Keratinocyte (primary cell): ENCODE data around the gene MPO. TPM values are rescaled to one million over a fixed set of nuclear protein-coding genes. Genes with fewer than 3 reads are reported as not detected.

Source experiments
- DNase-seq: peaks from one replicate; pipeline ENCODE4 v3.0.0-alpha.2; 2011; ENCODE audit warnings: low read depth, missing footprints, low spot score
- FAIRE-seq: peaks from 2 replicates; lab custom pipeline; 2011; peaks lifted over from hg19 to GRCh38; lab: Jason Lieb, UNC
- H2AFZ ChIP-seq: 2 replicates; pipeline ENCODE4 v1.6.0; 2012; ENCODE audit warnings: low read length, control low read depth, inconsistent platforms; ENCODE audit not compliant: control insufficient read depth
- H3K27ac ChIP-seq: 2 replicates; pipeline ENCODE4 v1.5.1; 2011; ENCODE audit warnings: low read length; ENCODE audit not compliant: control insufficient read depth, insufficient read depth
- H3K27me3 ChIP-seq: 3 replicates; pipeline ENCODE4 v1.6.0; 2011; ENCODE audit warnings: low read length; ENCODE audit not compliant: control insufficient read depth, insufficient read depth; ENCODE audit errors: extremely low read depth
- H3K36me3 ChIP-seq, 2 experiments: 2 replicates in 1 of 2; 3 replicates in 1 of 2; pipeline ENCODE4 v1.5.1; 2011; ENCODE audit warnings: low read length in 2 of 2, mild to moderate bottlenecking in 1 of 2; ENCODE audit not compliant: control insufficient read depth in 2 of 2, insufficient read depth in 2 of 2; ENCODE audit errors: extremely low read depth in 1 of 2
- H3K4me1 ChIP-seq: 3 replicates; pipeline ENCODE4 v1.5.1; 2011; ENCODE audit warnings: low read length; ENCODE audit not compliant: control insufficient read depth, insufficient read depth; ENCODE audit errors: extremely low read depth
- H3K4me2 ChIP-seq: 3 replicates; pipeline ENCODE4 v1.6.0; 2011; ENCODE audit warnings: low read depth, low read length; ENCODE audit not compliant: control insufficient read depth, insufficient read depth; ENCODE audit errors: extremely low read depth
- H3K4me3 ChIP-seq, 3 experiments: fragments of 200-600 bp in 1 of 3; sonication (generic) in 1 of 3; 2 replicates in 2 of 3; 3 replicates in 1 of 3; pipeline ENCODE4 v1.5.1; 2011 to 2016; ENCODE audit warnings: low read length in 3 of 3, mild to moderate bottlenecking in 3 of 3, control low read depth in 2 of 3, inconsistent platforms in 1 of 3, low read depth in 1 of 3, mixed read lengths in 1 of 3, mixed run types in 1 of 3, moderate library complexity in 1 of 3; ENCODE audit not compliant: control insufficient read depth in 2 of 3, insufficient read depth in 2 of 3; ENCODE audit errors: extremely low read depth in 1 of 3
- H3K79me2 ChIP-seq: 2 replicates; pipeline ENCODE4 v1.6.0; 2012; ENCODE audit warnings: low read length; ENCODE audit not compliant: control insufficient read depth, insufficient read depth
- H3K9ac ChIP-seq: 3 replicates; pipeline ENCODE4 v1.6.0; 2011; ENCODE audit warnings: low read length; ENCODE audit not compliant: control insufficient read depth, insufficient read depth; ENCODE audit errors: extremely low read depth
- H3K9me1 ChIP-seq: 3 replicates; pipeline ENCODE4 v1.6.0; 2011; ENCODE audit warnings: low read length; ENCODE audit not compliant: control insufficient read depth, insufficient read depth; ENCODE audit errors: extremely low read depth
- H3K9me3 ChIP-seq: 2 replicates; pipeline ENCODE4 v1.5.1; 2012; ENCODE audit warnings: low read depth, low read length; ENCODE audit not compliant: control insufficient read depth
- H4K20me1 ChIP-seq: 3 replicates; pipeline ENCODE4 v1.6.0; 2011; ENCODE audit warnings: low read length; ENCODE audit not compliant: control insufficient read depth, insufficient read depth; ENCODE audit errors: extremely low read depth
- EZH2 ChIP-seq: IDR thresholded peaks from one replicate; pipeline ENCODE4 v1.6.1; 2012; ENCODE audit warnings: inconsistent platforms, mild to moderate bottlenecking, low read length, moderate library complexity
- dilution Hi-C: fragments of 300-500 bp; cut with MboI; formaldehyde crosslinking; loops from one replicate; pipeline ENCODE4 v1.7.0; 2020; ENCODE audit warnings: low sequenced_read_pairs; ENCODE audit not compliant: extremely low pct_ligation_motif_present
- polyA plus RNA-seq, 5 experiments: library from polyadenylated mRNA; depleted of rRNA in 3 of 5; stranded (reverse) in 3 of 5; stranded (forward) in 1 of 5; unstranded in 1 of 5; fragments of >200 nt; gene quantifications; 1 replicate in 1 of 5; 2 replicates in 3 of 5; 3 replicates in 1 of 5; pipeline versions ENCODE4 v1.2.1 to v1.2.3, GENCODE V29; 2011 to 2012; ENCODE audit warnings: missing spikeins in 2 of 5, low read depth in 1 of 5, low replicate concordance in 1 of 5
- TF ChIP-seq, protein P1 (sequence below), 3 experiments: IDR thresholded peaks in 1 of 3; conservative IDR thresholded peaks in 1 of 3; optimal IDR thresholded peaks in 1 of 3; 2 replicates in 2 of 3; 3 replicates in 1 of 3; pipeline versions ENCODE3 to v1.5.1; 2011; ENCODE audit warnings: low read length in 3 of 3, mild to moderate bottlenecking in 3 of 3, moderate library complexity in 2 of 3, control low read depth in 1 of 3, inconsistent platforms in 1 of 3; ENCODE audit not compliant: insufficient read depth in 2 of 3; ENCODE audit errors: extremely low read depth in 1 of 3

MPO gene
- polyA plus RNA-seq, 1 donor (not counting 4 experiments of a cell fraction or from before 2014, with no cell fraction given) = not detected

DNA sequence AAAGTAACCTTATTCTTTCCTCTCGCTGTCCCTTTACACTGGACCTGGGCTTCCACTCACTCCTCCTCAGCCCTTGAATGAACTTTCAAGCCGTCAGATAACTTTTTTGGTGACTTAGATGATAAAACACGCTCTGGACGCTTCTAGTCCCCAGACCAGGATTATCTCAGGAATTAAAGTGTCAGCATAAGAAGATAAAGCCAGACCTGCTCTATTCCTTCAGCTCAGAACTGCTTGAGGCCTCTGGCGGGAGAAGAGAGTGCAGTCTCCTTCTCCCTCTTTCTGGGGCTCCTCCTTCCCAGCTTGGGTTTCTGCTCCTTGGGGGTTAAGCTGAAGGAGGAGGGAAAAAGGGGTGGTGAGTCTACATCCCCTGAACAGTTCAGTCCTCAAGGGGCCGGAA is 35.8 kb downstream of the MPO start:
- Histone ChIP-seq H3K9me1 (no peaks in the 10 kb centered on the region), H3K4me1 (peaks cover 5% of the 10 kb centered on the region), H3K79me2 (no peaks in the 10 kb centered on the region), H2AFZ (no peak overlapping the region), H4K20me1 (no peaks in the 10 kb centered on the region), H3K27me3 (peaks cover 46% of the 10 kb centered on the region), H3K4me3 (no peak overlapping the region), H3K9ac (no peak overlapping the region), H3K9me3 (no peaks in the 10 kb centered on the region), H3K27ac (no peak overlapping the region), H3K36me3 (no peaks in the 10 kb centered on the region), H3K4me2 (no peak overlapping the region)
- DNase-seq = no peak
- TF ChIP-seq EZH2 = no peak
- TF ChIP-seq, protein P1, sequence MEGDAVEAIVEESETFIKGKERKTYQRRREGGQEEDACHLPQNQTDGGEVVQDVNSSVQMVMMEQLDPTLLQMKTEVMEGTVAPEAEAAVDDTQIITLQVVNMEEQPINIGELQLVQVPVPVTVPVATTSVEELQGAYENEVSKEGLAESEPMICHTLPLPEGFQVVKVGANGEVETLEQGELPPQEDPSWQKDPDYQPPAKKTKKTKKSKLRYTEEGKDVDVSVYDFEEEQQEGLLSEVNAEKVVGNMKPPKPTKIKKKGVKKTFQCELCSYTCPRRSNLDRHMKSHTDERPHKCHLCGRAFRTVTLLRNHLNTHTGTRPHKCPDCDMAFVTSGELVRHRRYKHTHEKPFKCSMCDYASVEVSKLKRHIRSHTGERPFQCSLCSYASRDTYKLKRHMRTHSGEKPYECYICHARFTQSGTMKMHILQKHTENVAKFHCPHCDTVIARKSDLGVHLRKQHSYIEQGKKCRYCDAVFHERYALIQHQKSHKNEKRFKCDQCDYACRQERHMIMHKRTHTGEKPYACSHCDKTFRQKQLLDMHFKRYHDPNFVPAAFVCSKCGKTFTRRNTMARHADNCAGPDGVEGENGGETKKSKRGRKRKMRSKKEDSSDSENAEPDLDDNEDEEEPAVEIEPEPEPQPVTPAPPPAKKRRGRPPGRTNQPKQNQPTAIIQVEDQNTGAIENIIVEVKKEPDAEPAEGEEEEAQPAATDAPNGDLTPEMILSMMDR (optimal IDR thresholded peaks at IDR 0.05 in 1 of 3, IDR thresholded peaks at IDR 0.05 in 1 of 3, conservative IDR thresholded peaks at IDR 0.05 in 1 of 3; ENCODE audit: extremely low read depth in 1 of 3, insufficient read depth in 2 of 3, low read length in 3 of 3) = no peak
- dilution Hi-C loops = no loop called here
- no peak for FAIRE-seq

DNA sequence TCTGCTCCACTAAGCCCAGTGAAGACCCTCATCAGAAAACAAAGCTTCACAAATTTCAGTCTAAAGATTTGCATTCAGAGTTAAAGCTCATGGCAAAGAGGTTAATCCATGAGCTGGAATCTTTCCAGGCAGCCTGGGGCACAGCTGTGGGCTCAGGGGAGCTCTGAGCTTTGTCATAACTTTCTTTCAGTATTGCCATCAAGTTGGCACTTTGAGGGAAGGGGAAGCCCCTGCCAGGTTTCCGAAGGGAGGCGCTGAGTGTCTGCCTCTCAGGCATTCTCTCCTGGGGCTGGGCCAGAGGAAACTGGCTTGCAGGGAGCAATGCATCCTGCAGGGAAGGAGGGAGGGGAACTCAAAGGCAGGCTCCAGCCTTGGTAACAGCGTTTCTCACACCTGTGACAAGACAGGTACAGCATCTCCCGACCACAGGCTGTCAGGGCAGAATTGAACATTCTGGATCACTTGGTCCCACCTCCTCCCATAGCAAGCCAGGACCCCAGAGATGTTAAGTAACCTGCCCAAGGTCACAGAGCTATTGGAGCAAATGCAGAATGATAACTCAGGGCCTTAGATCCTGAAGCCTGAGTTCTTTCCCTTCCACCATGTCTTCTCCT is 38.5 kb downstream of the MPO start:
- Histone ChIP-seq H3K27ac (no peak overlapping the region), H3K9me1 (no peaks in the 10 kb centered on the region), H3K4me3 (no peak overlapping the region), H3K9ac (no peak overlapping the region), H3K79me2 (no peaks in the 10 kb centered on the region), H3K27me3 (peaks cover 37% of the 10 kb centered on the region), H2AFZ (no peak overlapping the region), H3K4me2 (no peak overlapping the region), H3K9me3 (no peaks in the 10 kb centered on the region), H4K20me1 (no peaks in the 10 kb centered on the region), H3K4me1 (no peaks in the 10 kb centered on the region), H3K36me3 (no peaks in the 10 kb centered on the region)
- no peak for TF ChIP-seq EZH2
- dilution Hi-C loops = no loop called here
- DNase-seq (no peak), FAIRE-seq (no peak)

DNA sequence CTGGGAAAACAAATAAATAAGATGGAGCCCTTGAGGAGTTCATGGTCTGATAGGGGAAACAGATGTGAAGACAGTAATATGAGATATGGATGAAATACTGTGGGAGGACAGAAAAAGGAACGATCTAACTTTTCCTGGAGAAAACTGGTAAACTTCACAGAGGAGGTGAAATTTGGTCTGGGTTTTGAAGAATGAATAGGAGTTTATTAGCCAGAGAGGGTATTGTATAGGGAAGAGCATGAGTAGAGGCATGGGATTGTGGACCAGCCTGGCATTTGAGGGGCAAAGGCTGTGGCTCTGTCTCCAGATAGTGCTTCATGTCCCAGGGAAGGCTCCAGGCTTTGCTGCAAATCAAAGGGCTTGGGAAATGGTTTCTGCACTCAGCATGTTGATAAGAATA is 40.7 kb downstream of the MPO start:
- Histone ChIP-seq H4K20me1 (no peaks in the 10 kb centered on the region), H3K9me3 (no peaks in the 10 kb centered on the region), H3K4me1 (no peaks in the 10 kb centered on the region), H3K9ac (no peak overlapping the region), H3K27ac (no peak overlapping the region), H2AFZ (no peak overlapping the region), H3K4me3 (no peak overlapping the region), H3K27me3 (peaks cover 33% of the 10 kb centered on the region), H3K36me3 (no peaks in the 10 kb centered on the region), H3K4me2 (no peak overlapping the region), H3K79me2 (no peaks in the 10 kb centered on the region), H3K9me1 (no peaks in the 10 kb centered on the region)
- DNase-seq (no peak), FAIRE-seq (no peak)
- dilution Hi-C loops = no loop called here
- TF ChIP-seq, protein P1 (optimal IDR thresholded peaks at IDR 0.05 in 1 of 3, IDR thresholded peaks at IDR 0.05 in 1 of 3, conservative IDR thresholded peaks at IDR 0.05 in 1 of 3; ENCODE audit: extremely low read depth in 1 of 3, insufficient read depth in 2 of 3, low read length in 3 of 3) = no peak
- TF ChIP-seq EZH2 = no peak
